GM19467 (cell line): ENCODE results near the gene CAMK1D.

ENCODE experiments used
- ATAC-seq: cut with Tn5 transposase; IDR thresholded peaks from one replicate; pipeline ENCODE4 v1.9.1; 2021; ENCODE audit warnings: mild to moderate bottlenecking, moderate library complexity; ENCODE audit not compliant: unreplicated experiment

CAMK1D gene

DNA sequence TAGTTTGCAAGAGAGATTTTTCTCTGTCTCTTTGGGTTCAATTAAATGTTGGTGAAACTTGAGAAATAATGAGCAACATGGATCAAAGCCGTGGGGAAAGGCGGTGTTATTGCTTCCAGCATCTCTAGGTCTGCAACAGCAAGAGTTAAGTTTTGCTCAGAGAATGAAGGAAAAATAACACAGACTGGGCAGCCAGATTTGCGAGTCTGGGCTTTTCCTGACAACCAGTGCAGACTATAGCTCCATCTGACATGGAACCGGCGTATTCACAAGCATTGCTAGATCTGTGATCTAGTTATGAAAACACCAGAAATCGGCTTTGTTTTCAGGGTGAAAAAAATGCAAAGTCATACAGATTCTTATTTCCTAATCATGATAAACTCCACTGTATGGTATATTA, 110.4 kb downstream of the CAMK1D start:
- ATAC-seq = no peak

DNA sequence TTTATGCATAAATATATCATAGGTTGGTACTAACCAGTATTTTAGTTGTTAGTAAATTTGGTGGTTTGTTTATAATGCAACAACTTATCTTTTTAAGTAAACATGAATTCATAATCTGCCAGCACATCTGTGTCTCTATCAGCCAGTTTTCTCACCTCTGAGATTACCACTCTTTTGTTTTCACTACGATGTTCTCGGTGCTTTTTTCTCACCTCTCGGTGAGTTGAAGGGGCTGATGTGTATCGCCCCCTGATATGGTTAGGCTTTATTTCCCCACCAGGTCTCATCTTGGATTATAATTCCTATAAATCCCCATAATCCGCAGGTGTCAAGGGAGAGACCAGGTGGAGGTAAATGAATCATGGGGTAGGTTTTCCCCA, 114.1 kb downstream of the CAMK1D start:
- ATAC-seq = no peak

DNA sequence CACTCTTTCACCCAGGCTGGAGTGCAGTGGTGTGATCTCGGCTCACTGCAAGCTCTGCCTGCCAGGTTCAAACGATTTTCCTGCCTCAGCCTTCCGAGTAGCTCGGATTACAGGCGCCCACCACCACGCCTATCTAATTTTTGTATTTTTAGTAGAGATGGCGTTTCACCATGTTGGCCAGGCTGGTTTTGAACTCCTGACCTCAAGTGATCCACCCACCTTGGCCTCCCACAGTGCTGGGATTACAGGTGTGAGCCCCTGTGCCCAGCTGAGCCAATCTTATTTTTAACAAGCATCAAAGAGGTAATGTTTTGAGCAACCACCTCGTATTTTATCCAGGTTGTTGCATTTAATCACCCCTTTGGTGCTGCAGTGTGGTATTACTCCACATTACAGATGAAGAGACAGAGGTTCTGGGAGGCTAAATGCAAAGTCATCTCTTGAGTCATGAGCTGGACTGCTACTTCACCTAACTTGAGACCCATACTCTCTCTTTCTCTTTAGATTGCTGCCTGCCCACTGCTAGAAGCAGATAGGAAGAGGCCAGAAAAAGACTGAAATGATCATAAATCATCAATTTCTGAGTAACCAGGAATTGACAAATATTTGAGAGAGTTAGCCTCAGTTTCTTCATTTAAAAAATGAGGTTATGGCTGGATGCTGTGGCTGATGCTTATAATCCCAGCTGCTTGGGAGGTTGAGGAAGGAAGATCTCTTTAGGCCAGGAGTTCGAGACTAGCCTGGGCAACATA, 116.2 kb downstream of the CAMK1D start:
- no peak for ATAC-seq

DNA sequence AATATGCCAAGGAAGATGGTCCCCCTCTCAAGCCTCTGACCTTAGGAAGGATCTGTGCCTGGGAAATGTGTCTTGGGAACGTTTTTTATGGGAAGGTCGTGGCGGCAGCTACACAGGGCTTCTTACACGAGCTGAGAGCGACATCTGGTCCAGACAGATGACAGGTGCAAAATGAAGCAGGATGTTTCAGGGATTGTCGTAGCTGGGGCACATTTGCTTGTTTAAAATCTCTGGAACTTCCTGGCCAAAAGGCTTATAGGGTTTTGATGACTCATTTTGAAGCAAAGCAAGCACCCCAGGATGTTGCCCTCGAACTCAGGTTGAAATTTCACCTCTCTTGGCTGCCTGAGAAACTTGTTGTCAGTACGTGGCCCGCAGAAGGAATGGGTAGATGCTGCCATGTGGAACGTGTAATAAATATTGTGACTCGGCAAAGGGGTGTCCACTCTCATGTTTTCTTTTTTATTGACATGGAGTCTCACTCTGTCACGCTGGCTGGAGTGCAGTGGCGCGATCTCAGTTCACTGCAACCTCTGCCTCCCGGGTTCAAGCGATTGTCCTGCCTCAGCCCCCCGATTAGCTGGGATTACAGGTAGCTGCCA, 117.5 kb downstream of the CAMK1D start:
- no peak for ATAC-seq

DNA sequence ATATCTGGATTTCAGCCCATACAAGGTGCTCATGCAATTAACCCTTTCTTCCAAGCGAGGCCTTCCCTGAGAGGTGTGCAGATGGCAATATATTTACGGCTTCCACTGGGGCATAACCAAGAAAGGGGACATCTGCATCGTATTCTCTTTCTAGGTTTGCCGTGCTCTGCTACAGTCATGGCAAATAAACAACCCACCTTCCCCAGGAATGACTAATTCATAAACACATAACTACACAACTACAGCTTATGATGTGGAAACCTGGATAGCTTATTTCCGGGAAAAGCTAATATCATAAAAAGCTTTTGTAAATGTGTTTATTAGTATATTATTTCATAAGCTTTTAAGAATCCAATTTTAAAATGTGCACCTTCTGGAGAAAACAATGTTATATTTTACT, 120.0 kb downstream of the CAMK1D start:
- ATAC-seq = no peak

DNA sequence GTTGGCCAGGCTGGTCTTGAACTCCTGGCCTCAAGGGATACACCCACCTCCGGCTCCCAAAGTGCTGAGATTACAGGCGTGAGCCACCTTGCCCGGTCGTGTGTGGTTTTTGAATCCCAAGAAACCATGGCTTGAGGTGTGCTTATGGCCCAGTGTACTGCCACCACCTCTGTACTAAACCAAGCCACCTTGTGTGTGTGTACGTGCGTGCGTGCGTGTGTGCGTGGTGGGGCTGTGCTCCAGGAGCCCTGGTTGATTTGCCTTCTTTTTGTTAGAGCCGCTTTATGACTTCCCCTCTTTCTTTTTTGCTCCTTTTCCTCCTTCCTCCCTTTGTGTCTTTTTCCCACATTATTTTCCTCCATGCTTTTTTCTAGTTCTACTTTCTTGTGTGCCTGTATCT, 121.4 kb downstream of the CAMK1D start:
- no peak for ATAC-seq

DNA sequence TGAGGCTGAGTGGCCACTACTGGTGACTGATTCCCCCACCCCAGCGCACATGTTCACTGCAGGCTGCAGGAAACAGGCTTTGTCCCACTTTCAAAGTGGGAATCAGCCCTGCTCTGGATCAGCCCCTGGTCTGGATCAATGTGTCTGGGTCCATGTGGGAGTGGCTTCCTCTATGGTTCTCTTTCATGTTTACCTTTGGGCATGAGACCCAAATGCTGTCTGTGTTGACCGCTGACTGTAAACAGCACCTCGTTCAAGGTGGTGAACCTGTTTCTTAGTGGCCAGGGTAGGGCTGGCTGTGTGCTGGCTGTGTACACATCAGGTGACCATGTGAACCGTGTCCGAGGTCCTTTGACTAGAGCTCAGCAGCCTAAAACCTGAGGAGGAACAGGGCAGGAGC, 121.8 kb downstream of the CAMK1D start:
- no peak for ATAC-seq

DNA sequence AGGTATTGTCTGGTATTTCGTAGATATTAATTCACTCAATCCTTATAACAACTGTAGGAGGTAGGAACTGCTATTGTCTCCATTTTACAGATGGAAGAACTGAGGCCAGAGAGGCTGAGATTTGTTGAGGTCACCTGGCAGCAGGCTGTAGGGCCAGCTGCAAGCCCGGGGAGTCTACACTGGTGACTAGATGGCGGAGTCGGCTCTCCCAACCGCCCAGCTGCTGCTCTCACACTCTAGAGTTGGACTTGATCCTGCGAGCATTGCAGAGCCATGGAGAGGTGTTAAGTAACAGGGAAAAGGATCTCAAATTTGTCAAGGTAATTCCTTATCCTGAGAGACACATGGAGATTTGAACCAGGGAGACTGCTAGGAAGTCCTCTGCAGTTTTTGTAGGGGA, 124.1 kb downstream of the CAMK1D start:
- no peak for ATAC-seq

DNA sequence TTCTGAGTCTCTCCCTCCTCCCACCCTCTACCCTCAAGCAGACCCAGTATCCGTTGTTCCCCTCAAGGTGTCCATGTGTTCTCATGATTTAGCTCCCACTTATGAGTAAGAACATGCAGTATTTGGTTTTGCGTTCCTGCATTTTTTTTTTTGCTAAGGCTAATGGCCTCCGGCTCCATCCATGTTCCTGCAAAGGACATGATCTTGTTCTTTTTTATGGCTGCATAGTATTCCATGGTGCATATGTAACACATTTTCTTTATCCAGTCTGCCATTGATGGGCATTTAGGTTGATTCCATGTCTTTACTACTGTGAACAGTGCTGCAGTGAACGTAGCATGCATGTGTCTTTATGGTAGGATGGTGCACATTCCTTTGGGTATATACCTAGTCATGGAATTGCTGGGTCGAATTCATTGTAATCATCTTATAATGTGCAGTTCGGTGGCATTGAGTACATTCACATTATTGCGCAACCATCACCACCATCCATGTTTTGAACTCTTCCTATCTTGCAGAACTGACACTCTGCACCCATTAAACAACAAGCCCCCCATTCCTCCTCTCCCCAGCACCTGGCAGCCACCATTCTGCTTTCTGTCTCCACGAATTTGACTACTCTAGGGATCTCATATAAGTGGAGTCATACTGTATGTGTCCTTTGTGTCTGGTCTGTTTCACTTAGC, 125.5 kb downstream of the CAMK1D start:
- ATAC-seq = no peak

DNA sequence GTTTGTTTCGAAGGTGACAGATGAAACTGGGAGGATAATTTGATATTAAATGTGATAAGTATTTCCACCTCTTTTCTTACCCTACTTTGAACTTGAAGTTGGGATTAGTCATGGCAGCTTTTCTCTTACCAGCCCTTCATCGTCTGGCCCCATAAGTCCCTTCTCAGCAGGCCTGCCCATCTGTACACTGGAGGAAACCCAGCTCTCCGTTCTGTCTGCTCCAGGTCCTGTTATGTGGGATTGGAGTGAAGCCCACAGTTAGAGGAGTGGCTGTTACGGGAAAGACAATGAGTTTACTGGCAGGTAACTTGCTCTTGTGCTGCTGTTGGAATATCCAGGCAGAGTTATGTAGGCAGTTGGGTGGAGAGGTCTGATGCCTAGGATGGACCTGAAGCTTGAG, 127.3 kb downstream of the CAMK1D start:
- no peak for ATAC-seq

DNA sequence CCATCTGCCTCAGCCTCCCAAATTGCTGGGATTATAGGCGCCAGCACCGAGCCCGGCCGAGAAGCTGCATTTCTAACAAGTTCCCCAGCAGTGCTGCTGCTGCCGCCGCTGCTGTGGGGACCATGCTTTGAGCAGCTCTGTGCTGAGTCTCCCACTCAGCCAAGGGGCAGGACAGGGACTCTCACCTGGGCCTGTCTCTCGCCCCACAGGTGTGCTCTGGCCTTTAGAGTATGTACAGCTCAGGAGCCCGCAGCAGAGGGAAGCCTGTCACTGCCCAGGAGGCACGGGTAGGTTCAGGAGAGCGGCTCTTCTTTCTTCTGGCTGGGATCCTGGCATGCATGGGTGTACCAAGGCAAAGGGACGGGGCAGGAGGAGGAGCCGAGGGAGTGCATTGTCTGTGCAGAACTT, 130.1 kb downstream of the CAMK1D start:
- no peak for ATAC-seq

DNA sequence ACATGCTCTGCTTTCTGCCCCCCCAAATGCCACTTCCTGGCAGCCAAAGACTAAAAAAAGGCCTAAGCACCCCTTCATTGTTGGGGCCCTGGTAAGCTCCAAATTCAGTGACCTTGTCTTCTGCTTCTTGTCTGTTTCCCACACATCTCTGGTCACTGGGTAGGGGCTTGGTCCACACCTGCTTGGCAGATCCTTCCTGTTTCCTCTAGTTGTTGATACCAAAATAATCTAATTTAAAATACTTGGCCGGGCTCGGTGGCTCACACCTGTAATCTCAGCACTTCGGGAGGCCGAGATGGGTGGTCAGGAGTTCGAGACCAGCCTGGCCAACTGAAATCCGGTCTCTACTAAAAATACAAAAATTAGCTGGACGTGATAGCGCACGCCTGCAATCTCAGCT, 130.6 kb downstream of the CAMK1D start:
- no peak for ATAC-seq

DNA sequence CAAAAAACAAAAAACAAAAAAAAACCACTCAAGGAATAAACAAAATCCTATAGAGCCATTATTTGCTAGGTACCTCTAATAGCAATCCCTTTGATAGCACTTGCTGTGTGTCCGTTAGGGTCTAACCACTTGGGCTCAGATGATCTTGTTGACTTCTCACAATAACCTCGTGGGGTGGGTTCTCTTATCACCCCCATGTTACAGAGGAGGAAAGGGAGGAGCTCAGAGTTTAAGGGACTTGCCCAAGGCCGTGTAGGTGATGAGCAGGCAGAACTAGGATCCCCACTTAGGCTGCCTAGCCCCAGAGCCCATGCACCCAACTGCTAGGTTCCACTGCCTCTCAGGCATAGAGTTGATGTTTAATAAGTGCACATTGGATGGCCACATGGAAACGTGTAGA, 131.1 kb downstream of the CAMK1D start:
- ATAC-seq = no peak

DNA sequence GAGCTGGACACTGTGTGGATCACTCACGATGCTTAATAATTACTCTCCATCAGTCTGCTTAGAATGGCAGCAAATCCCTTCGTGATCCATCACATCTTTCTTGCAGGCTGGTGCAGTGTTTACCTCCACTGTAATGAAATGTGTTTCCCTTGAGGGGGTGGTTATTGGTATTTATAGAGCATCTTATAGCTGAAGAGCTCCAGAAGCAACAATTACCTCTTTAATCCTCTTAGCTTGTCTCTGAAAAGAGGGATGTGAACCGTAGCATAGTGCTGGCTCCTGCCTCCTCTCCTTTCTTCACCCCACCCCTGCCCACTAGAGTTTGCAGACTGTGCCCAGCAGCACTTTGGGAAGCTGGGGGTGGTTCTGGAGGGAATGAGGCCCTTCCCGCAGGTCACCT, 132.6 kb downstream of the CAMK1D start:
- no peak for ATAC-seq

DNA sequence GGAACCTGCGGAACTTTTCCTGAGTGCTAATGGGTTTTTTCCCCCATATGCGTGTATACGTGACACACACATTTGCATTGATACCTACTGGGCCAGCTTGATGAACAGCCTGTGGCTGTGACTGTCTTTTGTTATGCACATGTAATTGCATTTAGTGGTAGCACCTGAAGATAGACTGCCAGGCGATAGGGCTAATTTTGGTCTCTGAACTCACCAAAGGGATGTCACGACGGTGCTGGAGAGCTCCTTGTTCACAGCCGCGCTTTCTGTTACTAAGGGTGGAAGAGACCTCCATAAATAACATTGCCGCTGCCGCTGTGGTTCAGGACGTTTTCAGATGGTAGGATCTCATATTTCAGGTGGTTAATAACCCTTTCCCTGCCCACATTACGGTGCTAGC, 133.2 kb downstream of the CAMK1D start:
- no peak for ATAC-seq

DNA sequence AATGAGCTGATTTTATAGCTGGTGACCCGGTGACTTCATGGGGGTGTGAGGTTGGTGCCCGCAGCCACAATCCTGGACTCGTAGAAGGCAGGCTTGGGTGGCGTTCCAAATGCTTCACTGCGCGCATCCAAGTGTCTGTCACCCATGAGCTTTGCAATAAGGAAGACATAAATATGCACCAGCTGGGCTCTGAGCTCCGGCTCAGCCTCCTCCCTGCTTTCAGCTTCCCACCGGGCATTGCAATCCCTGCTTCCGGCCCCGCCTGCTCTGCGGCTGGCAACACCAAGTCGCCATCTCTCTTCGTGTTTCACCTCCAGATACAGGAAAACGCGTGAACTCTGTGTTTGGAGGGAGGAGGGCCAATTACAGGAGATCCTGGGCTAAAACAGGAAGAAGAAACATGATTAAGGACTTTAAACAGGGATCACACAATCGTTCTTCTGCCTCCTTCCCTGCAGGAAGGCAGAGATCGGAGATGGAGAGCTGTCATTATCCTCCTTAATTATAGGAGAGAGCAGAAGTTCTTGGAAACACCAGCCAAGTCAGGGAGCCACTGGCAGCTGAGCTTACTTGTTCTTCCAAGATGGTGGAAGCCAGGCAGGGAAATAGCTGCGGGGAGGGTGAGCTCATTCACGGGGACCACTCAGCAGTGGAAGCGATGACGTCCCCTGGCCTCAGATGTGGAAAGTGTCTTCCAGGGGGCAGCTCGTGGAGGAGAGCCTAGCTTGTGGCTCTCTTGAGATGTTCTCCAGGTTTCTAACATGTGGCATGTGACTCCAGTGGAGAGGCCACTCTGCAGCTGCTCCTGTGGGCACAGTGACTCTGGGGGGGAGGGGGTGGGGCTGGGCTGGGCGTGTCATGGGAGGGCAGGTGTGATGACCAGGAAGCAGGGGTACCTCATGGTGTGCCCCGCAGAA, 134.9 kb downstream of the CAMK1D start:
- ATAC-seq = peak; percentile 26

DNA sequence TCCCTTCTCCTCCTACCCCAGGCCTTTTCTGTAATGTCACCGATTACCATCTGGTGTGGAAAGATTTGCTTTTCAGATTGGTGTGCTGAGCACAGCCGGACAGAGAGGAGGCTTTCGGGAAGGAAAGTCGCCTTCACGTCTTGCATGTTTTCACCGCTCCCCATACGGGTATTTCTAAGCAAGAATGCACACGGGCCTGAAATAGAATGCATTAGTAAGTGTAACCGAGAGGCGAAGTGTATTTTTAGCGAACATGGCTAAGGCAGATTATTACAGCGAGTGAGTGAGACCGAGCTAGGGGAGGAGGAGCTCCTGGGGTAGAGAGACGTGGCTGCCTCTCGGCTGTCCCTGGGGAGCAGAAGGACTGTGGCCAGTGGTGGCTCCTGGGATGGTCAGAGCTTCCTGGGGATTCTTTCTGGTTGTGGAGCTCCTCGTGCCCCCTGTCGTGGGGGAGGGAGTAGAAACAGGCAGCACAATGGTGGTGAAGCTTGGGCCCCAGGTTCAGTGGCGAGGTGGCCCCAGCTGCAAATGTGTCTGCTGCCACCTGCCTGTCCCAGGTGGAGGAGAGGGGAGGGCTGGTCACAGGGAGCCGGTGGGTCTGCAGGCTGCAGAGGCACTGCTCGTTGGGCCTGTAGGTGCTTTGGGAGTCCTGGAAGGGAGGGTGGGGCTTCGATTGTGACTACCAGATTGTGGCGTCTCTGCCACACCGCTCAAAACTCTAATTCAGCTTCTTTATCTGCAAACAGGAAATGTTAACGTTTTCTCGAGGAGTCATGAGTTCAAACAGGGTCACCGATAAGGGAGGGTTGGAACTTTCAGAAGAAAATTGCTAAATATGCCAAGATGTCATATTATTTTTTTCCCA, 135.8 kb downstream of the CAMK1D start:
- ATAC-seq = peak; percentile 63

DNA sequence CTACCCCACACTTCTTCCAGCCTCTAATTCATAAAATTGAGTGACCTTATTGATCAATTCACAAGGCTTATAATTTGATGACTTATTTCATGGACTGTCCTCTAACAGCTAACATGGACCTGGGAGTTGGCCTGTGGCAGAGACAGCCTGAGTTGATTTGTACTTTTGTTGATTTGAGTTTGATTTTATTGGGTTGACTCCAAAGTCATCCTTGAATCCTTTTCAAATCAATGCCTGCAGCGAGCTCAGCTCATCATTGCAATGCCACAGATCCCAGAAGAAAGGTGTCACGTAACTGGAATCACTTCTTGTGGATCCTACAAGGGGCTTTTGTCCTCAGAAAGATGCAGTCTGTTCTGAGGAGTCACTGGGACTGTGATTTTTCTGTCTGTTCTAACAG, 138.0 kb downstream of the CAMK1D start:
- no peak for ATAC-seq

DNA sequence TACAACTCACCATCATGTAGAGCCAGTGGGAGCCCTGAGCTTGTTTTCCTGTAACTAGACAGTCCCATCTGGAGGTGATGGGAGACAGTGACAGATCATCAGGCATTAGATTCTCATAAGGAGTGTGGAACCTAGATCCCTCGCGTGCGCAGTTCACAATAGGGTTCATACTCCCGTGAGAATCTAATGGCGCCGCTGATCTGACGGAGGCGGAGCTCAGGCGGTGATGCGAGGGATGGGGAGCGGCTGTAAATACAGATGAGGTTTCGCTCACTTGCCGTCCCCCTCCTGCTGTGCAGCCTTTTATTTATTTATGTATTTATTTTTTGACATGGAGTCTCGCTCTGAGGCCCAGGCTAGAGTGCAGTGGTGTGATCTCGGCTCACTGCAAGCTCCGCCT, 139.3 kb downstream of the CAMK1D start:
- no peak for ATAC-seq

DNA sequence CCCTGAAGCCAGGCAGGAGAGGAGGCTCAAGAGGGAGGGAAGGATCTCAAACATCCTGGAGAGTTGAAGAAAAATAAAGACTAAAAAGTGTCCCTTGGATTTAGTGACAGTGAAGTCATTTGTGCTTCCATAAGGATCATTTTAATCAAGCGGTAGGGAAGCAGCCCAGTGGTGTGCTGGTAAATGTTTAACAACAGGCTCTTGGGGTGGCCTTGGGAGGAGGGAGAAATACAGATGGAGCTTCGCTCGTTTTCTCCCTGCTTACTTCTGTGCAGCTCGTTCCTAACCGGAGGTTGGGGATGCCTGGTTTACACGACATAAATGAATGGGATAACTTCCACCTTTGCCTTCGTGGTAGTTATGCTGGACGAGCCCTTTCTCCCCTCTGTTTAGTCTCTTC, 140.0 kb downstream of the CAMK1D start:
- ATAC-seq = no peak
